BE2C (cell line): Measurements from ENCODE around the gene SPATA20.
A peak's percentile ranks its signal among the peaks of the same experiment; 100 is the strongest.

Source experiments
- DNase-seq: peaks from one replicate; pipeline ENCODE4 v3.0.0-alpha.2; 2020
- H3K27me3 ChIP-seq: fragments of 250-450 bp; sonication (Bioruptor Pico); 2 replicates; pipeline ENCODE4 v1.5.1; 2020; ENCODE audit warnings: mild to moderate bottlenecking
- H3K36me3 ChIP-seq: fragments of 250-450 bp; sonication (Bioruptor Pico); 2 replicates; pipeline ENCODE4 v1.5.1; 2020; ENCODE audit warnings: mild to moderate bottlenecking
- H3K4me1 ChIP-seq: fragments of 250-450 bp; sonication (Bioruptor Pico); 2 replicates; pipeline ENCODE4 v1.5.1; 2020
- H3K4me3 ChIP-seq: 2 replicates; pipeline ENCODE4 v1.5.1; 2011; ENCODE audit warnings: low read depth, low read length
- H3K9me3 ChIP-seq: fragments of 250-450 bp; sonication (Bioruptor Pico); 2 replicates; pipeline ENCODE4 v1.5.1; 2020
- CTCF ChIP-seq: IDR thresholded peaks from 2 replicates; pipeline ENCODE4 v1.5.1; 2012; ENCODE audit warnings: mild to moderate bottlenecking, low read depth, low read length

SPATA20 gene

GRCh38 chr17:50565402-50566350, 18.7 kb downstream of the SPATA20 start:
- Histone ChIP-seq H3K27me3 (peaks cover 28% of the 10 kb centered on the region), H3K9me3 (no peaks in the 10 kb centered on the region; the same call in 1 of the 2 replicates), H3K4me1 (peaks cover 17% of the 10 kb centered on the region), H3K36me3 (no peaks in the 10 kb centered on the region), H3K4me3 (0 out of 2 replicates have a peak overlapping the region, but pooled peaks have one; percentile 5)
- no peak for DNase-seq
- no peak for TF ChIP-seq CTCF

- DNase-seq: no peak
- peaks cover 21% of the 10 kb centered on the region for H3K27me3 ChIP-seq
Observed at GRCh38 chr17:50566886-50567285, 19.9 kb downstream of the SPATA20 start.

GRCh38 chr17:50568659-50569058, 21.7 kb downstream of the SPATA20 start:
- H3K27me3 ChIP-seq: peaks cover 5% of the 10 kb centered on the region
- TF ChIP-seq CTCF: no peak

More at GRCh38 chr17:50566886-50567285, 19.9 kb downstream of the SPATA20 start:
- no peak overlapping the region for H3K4me3 ChIP-seq
- H3K4me1 ChIP-seq: peaks cover 14% of the 10 kb centered on the region
- no peaks in the 10 kb centered on the region; the same call in 1 of the 2 replicates for H3K9me3 ChIP-seq
- H3K36me3 ChIP-seq: no peaks in the 10 kb centered on the region
- TF ChIP-seq CTCF: no peak

GRCh38 chr17:50569592-50569991, 22.6 kb downstream of the SPATA20 start:
- DNase-seq: no peak
- no peaks in the 10 kb centered on the region; the same call in 1 of the 2 replicates for H3K9me3 ChIP-seq
- H3K4me3 ChIP-seq: no peak overlapping the region
- H3K36me3 ChIP-seq: no peaks in the 10 kb centered on the region
- no peak for TF ChIP-seq CTCF
- no peaks in the 10 kb centered on the region for H3K27me3 ChIP-seq
- H3K4me1 ChIP-seq: peaks cover 12% of the 10 kb centered on the region

More at GRCh38 chr17:50568659-50569058, 21.7 kb downstream of the SPATA20 start:
- no peaks in the 10 kb centered on the region for H3K36me3 ChIP-seq
- no peak for DNase-seq
- peaks cover 14% of the 10 kb centered on the region for H3K4me1 ChIP-seq
- H3K4me3 ChIP-seq: no peak overlapping the region
- H3K9me3 ChIP-seq: no peaks in the 10 kb centered on the region; the same call in 1 of the 2 replicates

- Histone ChIP-seq H3K4me1 (peaks cover 10% of the 10 kb centered on the region), H3K27me3 (no peaks in the 10 kb centered on the region), H3K9me3 (no peaks in the 10 kb centered on the region; the same call in 1 of the 2 replicates), H3K36me3 (no peaks in the 10 kb centered on the region), H3K4me3 (no peak overlapping the region)
- no peak for DNase-seq
- no peak for TF ChIP-seq CTCF
Observed at GRCh38 chr17:50570032-50570431, 23.1 kb downstream of the SPATA20 start.

GRCh38 chr17:50570528-50570927, 23.6 kb downstream of the SPATA20 start:
- TF ChIP-seq CTCF: no peak
- no peaks in the 10 kb centered on the region; the same call in 1 of the 2 replicates for H3K9me3 ChIP-seq
- H3K4me3 ChIP-seq: no peak overlapping the region
- H3K36me3 ChIP-seq: no peaks in the 10 kb centered on the region
- H3K4me1 ChIP-seq: peaks cover 7% of the 10 kb centered on the region
- no peak for DNase-seq
- no peaks in the 10 kb centered on the region for H3K27me3 ChIP-seq
